IPS-11a (cell line): Measurements from ENCODE around the gene TSPAN5.
"Not testable (repeated sequence)": the region's sequence is repeated elsewhere in the genome, so short reads cannot be mapped to it uniquely, and the experiment has no call there.

Experiments used
- H3K4me3 ChIP-seq: one replicate; pipeline ENCODE4 v1.5.1; 2013; ENCODE audit warnings: low read depth, low read length, control low read depth

Gene TSPAN5

GRCh38 chr4:98503676-98504075 is 154.7 kb downstream of the TSPAN5 start:
- no peak overlapping the region for H3K4me3 ChIP-seq

- H3K4me3 ChIP-seq: no peak overlapping the region
Observed at GRCh38 chr4:98502624-98503023, 155.8 kb downstream of the TSPAN5 start.

- no peak overlapping the region for H3K4me3 ChIP-seq
Observed at GRCh38 chr4:98502031-98502430, 156.4 kb downstream of the TSPAN5 start.

GRCh38 chr4:98501383-98501782 is 157.0 kb downstream of the TSPAN5 start:
- no peak overlapping the region for H3K4me3 ChIP-seq

- no peak overlapping the region for H3K4me3 ChIP-seq
Observed at GRCh38 chr4:98498774-98499173, 159.6 kb downstream of the TSPAN5 start.

- H3K4me3 ChIP-seq: no peak overlapping the region
Observed at GRCh38 chr4:98496152-98496845, 162.1 kb downstream of the TSPAN5 start.

- no peak overlapping the region for H3K4me3 ChIP-seq
Observed at GRCh38 chr4:98493296-98493695, 165.1 kb downstream of the TSPAN5 start.

- no peak overlapping the region for H3K4me3 ChIP-seq
Observed at GRCh38 chr4:98491899-98492559, 166.4 kb downstream of the TSPAN5 start.

- no peak overlapping the region for H3K4me3 ChIP-seq
Observed at GRCh38 chr4:98490251-98490650, 168.2 kb downstream of the TSPAN5 start.

GRCh38 chr4:98485816-98486345 is 172.5 kb downstream of the TSPAN5 start:
- H3K4me3 ChIP-seq: no peak overlapping the region

- no peak overlapping the region for H3K4me3 ChIP-seq
Observed at GRCh38 chr4:98484031-98484430, 174.4 kb downstream of the TSPAN5 start.

GRCh38 chr4:98482847-98483806 is 175.3 kb downstream of the TSPAN5 start:
- H3K4me3 ChIP-seq: no peak overlapping the region

GRCh38 chr4:98482503-98482846 is 175.9 kb downstream of the TSPAN5 start:
- no peak overlapping the region for H3K4me3 ChIP-seq

- H3K4me3 ChIP-seq: no peak overlapping the region
Observed at GRCh38 chr4:98481167-98481566, 177.2 kb downstream of the TSPAN5 start.

- no peak overlapping the region for H3K4me3 ChIP-seq
Observed at GRCh38 chr4:98480535-98480934, 177.9 kb downstream of the TSPAN5 start.

GRCh38 chr4:98479590-98479989 is 178.8 kb downstream of the TSPAN5 start:
- H3K4me3 ChIP-seq: not testable (repeated sequence)

- no peak overlapping the region for H3K4me3 ChIP-seq
Observed at GRCh38 chr4:98476891-98477290, 181.5 kb downstream of the TSPAN5 start.

GRCh38 chr4:98474408-98474844 is 184.0 kb downstream of the TSPAN5 start:
- no peak overlapping the region for H3K4me3 ChIP-seq

- no peak overlapping the region for H3K4me3 ChIP-seq
Observed at GRCh38 chr4:98473046-98473445, 185.4 kb downstream of the TSPAN5 start.

- no peak overlapping the region for H3K4me3 ChIP-seq
Observed at GRCh38 chr4:98470831-98471230, 187.6 kb downstream of the TSPAN5 start.

- no peak overlapping the region for H3K4me3 ChIP-seq
Observed at GRCh38 chr4:98470366-98470765, 188.0 kb downstream of the TSPAN5 start.
